ENCODE data around the gene PCP2.

Gene PCP2

GRCh38 chr19:7596211-7596937 is 37.1 kb downstream of the PCP2 start:
- no peak for DNase-seq

- DNase-seq = peak; percentile 63
These were observed 37.9 kb downstream of the PCP2 start, which contains the start of gene CAMSAP3 for GRCh38 chr19:7595466-7596133. CAMSAP3 (plus strand) TSS chr19:7595863; CDS start chr19:7596003, 140 bp downstream.

- DNase-seq = no peak
These were observed 43.3 kb downstream of the PCP2 start for GRCh38 chr19:7590256-7590655.

- no peak for DNase-seq
These were observed 43.7 kb downstream of the PCP2 start for GRCh38 chr19:7589822-7590221.

GRCh38 chr19:7582446-7582845 is 51.1 kb downstream of the PCP2 start:
- no peak for DNase-seq
